Activated naive CD8-positive, alpha-beta T cell treated with anti-CD3 and anti-CD28 coated beads for 36 hours (primary cell): ENCODE results near the gene RASGRP3. TPM values are rescaled to one million over a fixed set of nuclear protein-coding genes. Genes with fewer than 3 reads are reported as not detected.
A peak's percentile ranks its signal among the peaks of the same experiment; 100 is the strongest.

Experiments
- DNase-seq: peaks from one replicate; pipeline ENCODE4 v3.0.0; 2021
- H3K27ac Mint-ChIP-seq: one replicate; pipeline ENCODE4 v1.8.0; 2022; ENCODE audit warnings: mild to moderate bottlenecking, moderate library complexity, mixed read lengths
- H3K27me3 Mint-ChIP-seq: one replicate; pipeline ENCODE4 v1.8.0; 2022; ENCODE audit warnings: mild to moderate bottlenecking, mixed read lengths
- H3K36me3 Mint-ChIP-seq: one replicate; pipeline ENCODE4 v1.8.0; 2021; ENCODE audit warnings: mild to moderate bottlenecking, mixed read lengths
- H3K4me1 Mint-ChIP-seq: one replicate; pipeline ENCODE4 v1.8.0; 2021; ENCODE audit warnings: mixed read lengths
- H3K4me3 Mint-ChIP-seq: one replicate; pipeline ENCODE4 v1.8.0; 2022; ENCODE audit warnings: mild to moderate bottlenecking, moderate library complexity, mixed read lengths
- H3K9me3 Mint-ChIP-seq: one replicate; pipeline ENCODE4 v1.8.0; 2022; ENCODE audit warnings: mixed read lengths
- total RNA-seq, 2 experiments: library from RNA; stranded (reverse); gene quantifications; one replicate each; pipeline ENCODE4 v1.2.3, GENCODE V29; 2021

Gene RASGRP3
- total RNA-seq, 2 experiments from 2014 or later: 5.5 to 5.8 TPM

DNA sequence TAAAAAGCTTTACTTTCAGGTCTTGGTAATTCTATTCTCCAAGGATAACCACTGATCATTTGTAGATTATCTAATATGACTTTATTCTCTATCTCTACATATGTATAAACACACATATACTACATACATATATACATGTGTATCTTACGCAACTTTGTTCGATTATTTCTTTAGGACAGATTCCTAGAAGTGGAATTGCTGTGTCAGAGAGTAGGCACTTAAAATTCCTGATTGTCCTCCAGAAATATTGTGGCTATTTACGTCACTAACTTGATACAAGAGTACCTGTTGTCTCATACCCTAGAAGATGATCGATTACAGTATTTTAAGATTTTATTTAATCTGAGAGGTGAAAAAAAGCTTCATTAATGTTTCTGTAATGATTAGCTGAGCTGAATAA lies 64.8 kb downstream of the RASGRP3 start:
- no peaks in the 10 kb centered on the region for H3K9me3 Mint-ChIP-seq
- peaks cover 6% of the 10 kb centered on the region for H3K36me3 Mint-ChIP-seq
- no peak for DNase-seq
- H3K27me3 Mint-ChIP-seq: no peaks in the 10 kb centered on the region
- no peak overlapping the region for H3K4me3 Mint-ChIP-seq
- no peaks in the 10 kb centered on the region for H3K4me1 Mint-ChIP-seq
- no peak overlapping the region for H3K27ac Mint-ChIP-seq

DNA sequence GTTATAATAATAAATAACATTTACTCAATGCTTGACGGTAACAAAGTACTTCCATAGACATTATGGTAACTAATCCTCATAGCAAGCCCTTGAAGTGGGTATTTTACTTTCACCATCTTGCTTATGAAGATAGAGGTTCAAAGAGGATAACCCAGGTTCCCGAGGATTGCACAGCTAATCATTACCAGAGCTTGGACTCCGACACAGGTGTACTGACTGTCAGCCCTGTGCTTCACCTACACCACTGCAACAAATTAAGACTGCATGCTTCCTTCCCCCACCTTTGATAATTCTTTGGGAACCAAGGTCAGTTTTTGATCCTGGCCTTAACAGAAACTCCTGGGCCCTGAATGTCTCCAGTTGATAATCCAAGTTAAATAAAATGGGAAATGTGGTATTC lies 73.8 kb downstream of the RASGRP3 start:
- no peak for DNase-seq

DNA sequence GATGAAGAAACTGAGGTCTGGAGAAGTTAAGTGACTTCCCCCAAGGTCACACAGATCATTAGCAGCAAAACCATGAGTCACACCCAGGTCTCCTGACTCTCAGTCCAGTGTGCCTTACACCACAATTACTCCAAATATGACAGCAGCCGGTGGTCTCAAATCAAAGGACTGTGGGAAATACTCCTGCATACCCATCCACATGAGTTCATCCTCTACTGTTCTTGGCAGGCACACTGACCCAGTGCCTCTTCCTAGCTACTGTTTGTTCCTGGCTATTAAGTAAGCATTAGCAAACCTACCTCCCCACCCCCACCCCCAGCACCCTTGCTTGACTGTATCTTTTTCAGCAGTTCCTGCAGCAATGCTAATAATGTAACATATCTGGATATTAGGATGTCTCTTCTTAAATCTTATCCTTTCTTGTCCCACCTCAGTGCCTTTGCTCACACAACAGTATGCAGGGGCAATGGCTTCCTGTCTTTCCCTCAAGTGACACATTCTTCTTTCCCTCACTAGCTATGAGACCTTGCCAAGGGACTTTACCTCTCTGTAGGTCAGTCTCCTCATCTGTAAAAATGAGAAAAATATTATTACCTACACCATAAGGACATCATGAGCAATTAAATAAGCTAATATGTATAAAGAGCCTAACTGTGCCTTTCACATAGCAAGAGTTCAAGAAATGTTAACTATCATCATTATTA lies 76.5 kb downstream of the RASGRP3 start:
- peaks cover 16% of the 10 kb centered on the region for H3K36me3 Mint-ChIP-seq
- no peak for DNase-seq
- H3K4me1 Mint-ChIP-seq: peaks cover 6% of the 10 kb centered on the region
- peaks cover 1% of the 10 kb centered on the region for H3K9me3 Mint-ChIP-seq
- no peak overlapping the region for H3K4me3 Mint-ChIP-seq
- no peaks in the 10 kb centered on the region for H3K27me3 Mint-ChIP-seq
- H3K27ac Mint-ChIP-seq: no peak overlapping the region

More for the DNA sequence above, 73.8 kb downstream of the RASGRP3 start:
- Mint-ChIP-seq H3K36me3 (peaks cover 16% of the 10 kb centered on the region), H3K9me3 (peaks cover 1% of the 10 kb centered on the region), H3K27ac (no peak overlapping the region), H3K4me3 (no peak overlapping the region), H3K4me1 (peaks cover 6% of the 10 kb centered on the region), H3K27me3 (no peaks in the 10 kb centered on the region)

DNA sequence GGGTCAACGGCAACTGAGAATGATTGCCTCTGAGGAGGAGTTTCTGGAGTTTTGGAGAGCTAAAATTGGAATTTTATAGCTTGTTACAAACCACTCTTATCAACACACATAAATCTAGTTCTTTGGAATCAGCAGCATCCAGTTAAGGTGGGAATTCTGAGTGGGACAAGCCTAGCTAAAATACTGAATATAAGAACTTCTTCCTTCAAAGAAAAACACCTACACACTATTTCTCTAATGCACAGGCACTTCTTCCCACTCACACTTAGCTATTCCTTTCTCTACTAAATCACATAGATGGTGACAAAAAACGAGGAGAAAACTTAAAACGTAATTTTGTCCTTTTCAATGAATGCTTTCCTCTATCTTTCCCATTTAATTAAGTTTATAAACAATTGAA lies 79.2 kb downstream of the RASGRP3 start:
- peaks cover 15% of the 10 kb centered on the region for H3K36me3 Mint-ChIP-seq
- H3K4me1 Mint-ChIP-seq: peaks cover 6% of the 10 kb centered on the region
- no peak overlapping the region for H3K27ac Mint-ChIP-seq
- DNase-seq: no peak
- H3K9me3 Mint-ChIP-seq: peaks cover 1% of the 10 kb centered on the region
- no peaks in the 10 kb centered on the region for H3K27me3 Mint-ChIP-seq
- H3K4me3 Mint-ChIP-seq: no peak overlapping the region

DNA sequence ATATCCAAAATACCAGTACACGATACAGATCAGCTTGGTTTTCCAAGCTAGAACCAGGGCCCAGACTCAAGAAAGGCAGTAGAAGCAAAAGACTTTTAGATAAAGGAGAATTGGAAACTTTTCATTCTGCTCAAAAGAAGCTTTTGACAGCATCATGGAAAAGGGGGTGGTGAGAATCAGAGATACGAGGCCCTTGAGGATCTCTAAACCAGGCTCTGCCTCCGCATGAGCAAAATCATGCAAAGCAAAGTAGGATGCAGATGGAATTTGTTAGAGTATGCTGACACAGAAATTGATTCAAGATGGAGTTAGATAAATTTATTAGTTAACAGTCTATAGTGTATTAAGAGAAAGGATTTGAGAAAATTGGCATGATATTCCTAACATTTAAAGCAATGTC lies 82.9 kb downstream of the RASGRP3 start:
- Mint-ChIP-seq H3K27ac (no peak overlapping the region), H3K4me1 (peaks cover 6% of the 10 kb centered on the region), H3K36me3 (peaks cover 19% of the 10 kb centered on the region), H3K9me3 (no peaks in the 10 kb centered on the region), H3K27me3 (no peaks in the 10 kb centered on the region), H3K4me3 (no peak overlapping the region)
- no peak for DNase-seq

DNA sequence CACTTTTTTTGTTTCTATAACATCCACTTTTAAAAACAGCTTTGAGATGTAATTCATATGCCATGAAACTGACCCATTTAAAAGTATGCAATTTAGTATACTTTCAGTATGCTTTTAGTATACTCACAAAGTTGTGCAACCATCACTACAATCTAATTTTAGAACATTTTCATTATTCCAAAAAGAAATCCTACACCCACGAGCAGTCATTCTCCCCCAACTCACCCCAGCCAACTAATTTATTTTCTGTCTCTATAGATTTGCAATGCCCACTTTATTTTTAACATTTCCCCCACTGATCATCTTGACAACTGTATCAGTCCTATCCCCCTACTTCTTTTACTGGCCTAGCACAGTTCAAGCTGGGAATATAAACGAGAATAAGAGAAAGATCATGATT lies 83.6 kb downstream of the RASGRP3 start:
- Mint-ChIP-seq H3K9me3 (no peaks in the 10 kb centered on the region), H3K4me3 (no peak overlapping the region), H3K4me1 (peaks cover 1% of the 10 kb centered on the region), H3K36me3 (peaks cover 13% of the 10 kb centered on the region), H3K27me3 (no peaks in the 10 kb centered on the region), H3K27ac (no peak overlapping the region)
- DNase-seq: no peak

DNA sequence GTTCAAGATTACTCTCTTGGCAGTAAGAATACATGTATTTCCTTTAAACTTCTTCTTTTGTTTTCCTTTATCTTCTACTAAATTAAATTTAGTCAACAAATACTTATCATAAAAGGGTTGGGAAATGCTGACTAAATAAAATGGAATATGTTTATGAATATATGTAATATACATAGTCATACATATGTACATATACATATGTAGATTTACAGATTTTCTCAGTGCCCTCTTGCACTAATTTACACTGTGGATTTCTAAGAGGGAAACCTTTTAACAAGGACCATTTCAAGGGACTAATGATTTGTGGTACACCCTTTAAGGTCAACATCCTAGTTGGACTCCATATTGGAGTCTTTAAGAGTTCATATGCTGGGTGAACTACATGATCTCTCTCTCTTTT lies 85.4 kb downstream of the RASGRP3 start:
- Mint-ChIP-seq H3K4me3 (no peak overlapping the region), H3K27ac (no peak overlapping the region), H3K9me3 (no peaks in the 10 kb centered on the region), H3K4me1 (no peaks in the 10 kb centered on the region), H3K36me3 (peaks cover 18% of the 10 kb centered on the region), H3K27me3 (no peaks in the 10 kb centered on the region)
- DNase-seq: no peak

DNA sequence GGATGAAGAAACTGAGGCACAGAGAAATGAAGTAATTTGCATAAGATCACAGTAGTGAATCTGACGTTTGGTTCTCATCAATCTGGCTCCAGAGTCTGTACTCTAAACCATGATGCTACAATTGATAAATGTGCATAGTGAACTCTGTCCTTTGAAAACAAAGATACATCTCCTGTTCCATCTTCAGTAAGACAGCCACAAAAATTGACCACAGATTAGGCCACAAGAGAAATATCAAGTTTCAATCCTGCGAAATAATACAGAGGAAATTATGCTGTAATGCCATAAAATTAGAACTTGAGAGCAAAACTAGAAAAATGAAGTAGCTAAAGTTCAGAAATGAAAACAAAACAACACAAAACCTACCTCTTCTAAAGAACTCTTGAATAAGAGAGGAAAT lies 94.2 kb downstream of the RASGRP3 start:
- Mint-ChIP-seq H3K36me3 (peaks cover 2% of the 10 kb centered on the region), H3K27me3 (no peaks in the 10 kb centered on the region), H3K4me1 (peaks cover 6% of the 10 kb centered on the region), H3K9me3 (no peaks in the 10 kb centered on the region), H3K27ac (no peak overlapping the region), H3K4me3 (no peak overlapping the region)
- no peak for DNase-seq

DNA sequence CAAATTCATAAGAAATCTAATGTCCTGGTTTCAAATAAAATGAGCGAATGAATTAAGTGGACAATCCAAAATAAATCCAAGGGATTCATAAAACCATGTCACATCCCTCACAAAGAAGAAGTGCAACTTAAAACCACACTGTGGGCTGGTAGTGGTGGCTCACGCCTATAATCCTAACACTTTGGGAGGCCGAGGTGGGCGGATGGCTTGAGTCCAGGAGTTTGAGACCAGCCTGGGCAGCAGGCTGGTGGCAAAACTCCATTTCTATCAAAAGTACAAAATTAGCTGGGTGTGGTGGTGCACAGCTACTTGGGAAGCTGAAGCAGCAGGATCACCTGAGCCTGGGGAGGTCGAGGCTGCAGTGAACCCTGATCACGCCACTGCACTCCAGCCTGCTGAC lies 97.2 kb downstream of the RASGRP3 start:
- Mint-ChIP-seq H3K4me3 (no peak overlapping the region), H3K9me3 (no peaks in the 10 kb centered on the region), H3K36me3 (no peaks in the 10 kb centered on the region), H3K27me3 (no peaks in the 10 kb centered on the region), H3K27ac (no peak overlapping the region), H3K4me1 (peaks cover 6% of the 10 kb centered on the region)
- no peak for DNase-seq

DNA sequence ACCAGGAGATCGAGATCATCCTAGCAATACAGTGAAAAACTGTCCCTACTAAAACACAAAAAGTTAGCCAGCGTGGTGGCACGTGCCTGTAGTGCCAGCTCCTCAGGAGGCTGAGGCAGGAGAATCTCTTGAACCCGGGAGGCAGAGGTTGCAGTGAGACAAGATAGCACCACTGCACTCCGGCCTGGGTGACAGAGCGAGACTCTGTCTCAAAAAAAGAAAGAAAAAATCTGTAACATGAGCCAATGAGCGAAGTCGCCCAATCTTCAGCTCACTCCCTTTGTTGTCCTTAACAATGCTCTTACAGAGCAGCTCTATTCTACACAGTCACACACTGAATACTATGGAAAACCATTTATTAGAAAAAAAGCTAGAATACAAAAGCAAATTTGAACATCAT lies 100.6 kb downstream of the RASGRP3 start:
- H3K27me3 Mint-ChIP-seq: no peaks in the 10 kb centered on the region
- H3K27ac Mint-ChIP-seq: no peak overlapping the region
- H3K4me1 Mint-ChIP-seq: peaks cover 8% of the 10 kb centered on the region
- H3K4me3 Mint-ChIP-seq: no peak overlapping the region
- no peak for DNase-seq
- H3K9me3 Mint-ChIP-seq: no peaks in the 10 kb centered on the region
- H3K36me3 Mint-ChIP-seq: peaks cover 1% of the 10 kb centered on the region

DNA sequence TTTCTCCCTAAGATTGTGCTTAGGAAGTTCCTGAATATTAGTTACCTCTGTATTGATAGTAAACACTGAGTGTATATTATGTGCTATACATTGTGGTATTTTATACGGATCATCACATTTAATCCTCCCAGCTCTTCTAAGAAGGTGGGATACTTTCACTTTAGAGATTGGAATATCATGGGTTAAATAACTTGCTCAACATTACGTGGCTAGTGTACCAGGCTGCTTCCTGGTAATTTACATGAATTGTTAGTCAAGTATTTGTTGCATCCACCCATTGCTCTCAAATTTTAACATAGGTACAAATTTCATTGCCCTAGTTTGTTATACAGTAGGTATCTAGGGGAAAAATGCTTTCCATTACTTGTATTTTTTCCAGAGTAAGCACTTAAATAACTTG lies 101.2 kb downstream of the RASGRP3 start:
- Mint-ChIP-seq H3K9me3 (no peaks in the 10 kb centered on the region), H3K27me3 (no peaks in the 10 kb centered on the region), H3K4me1 (peaks cover 10% of the 10 kb centered on the region), H3K4me3 (no peak overlapping the region), H3K36me3 (peaks cover 5% of the 10 kb centered on the region), H3K27ac (no peak overlapping the region)
- no peak for DNase-seq

DNA sequence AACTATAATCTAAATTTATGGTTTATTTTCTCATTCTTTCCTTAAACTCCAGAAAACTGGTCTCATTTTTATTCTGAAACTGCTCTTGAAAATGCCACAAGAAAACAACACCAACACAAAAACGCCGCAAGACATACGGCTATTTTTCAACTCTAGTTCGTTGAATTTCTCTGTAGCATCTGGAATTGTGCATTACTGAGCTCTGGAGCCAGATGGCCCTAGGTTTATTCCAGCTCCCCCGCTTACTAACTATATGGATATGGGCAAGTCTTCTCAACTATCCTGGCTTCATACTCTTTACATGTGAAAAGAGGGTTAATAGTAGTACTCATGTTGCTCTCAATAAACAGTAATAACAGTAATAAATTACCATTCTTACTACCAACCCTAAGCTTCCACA lies 102.8 kb downstream of the RASGRP3 start:
- Mint-ChIP-seq H3K36me3 (peaks cover 7% of the 10 kb centered on the region), H3K4me3 (no peak overlapping the region), H3K4me1 (peaks cover 12% of the 10 kb centered on the region), H3K9me3 (no peaks in the 10 kb centered on the region), H3K27ac (peak overlapping the region; percentile 2), H3K27me3 (no peaks in the 10 kb centered on the region)
- DNase-seq: no peak

DNA sequence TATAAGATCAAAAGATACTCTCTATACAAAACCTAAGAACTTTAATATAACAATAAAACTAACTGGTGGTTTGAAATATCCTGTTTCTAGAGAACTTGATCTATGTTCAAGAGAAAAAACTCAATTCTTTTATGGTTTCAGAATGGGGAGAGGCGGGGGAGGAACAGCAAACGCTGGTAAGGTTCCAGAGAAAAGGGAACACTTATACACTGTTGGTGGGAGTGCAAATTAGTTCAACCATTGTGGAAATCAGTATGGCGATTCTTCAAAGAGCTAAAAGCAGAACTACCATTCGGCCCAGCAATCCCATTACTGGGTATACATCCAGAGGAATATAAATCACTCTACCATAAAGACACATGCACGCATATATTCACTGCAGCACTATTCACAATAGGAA lies 105.4 kb downstream of the RASGRP3 start:
- no peak overlapping the region for H3K4me3 Mint-ChIP-seq
- no peak overlapping the region for H3K27ac Mint-ChIP-seq
- DNase-seq: no peak
- H3K36me3 Mint-ChIP-seq: peaks cover 15% of the 10 kb centered on the region
- peaks cover 12% of the 10 kb centered on the region for H3K4me1 Mint-ChIP-seq
- H3K27me3 Mint-ChIP-seq: no peaks in the 10 kb centered on the region
- no peaks in the 10 kb centered on the region for H3K9me3 Mint-ChIP-seq

DNA sequence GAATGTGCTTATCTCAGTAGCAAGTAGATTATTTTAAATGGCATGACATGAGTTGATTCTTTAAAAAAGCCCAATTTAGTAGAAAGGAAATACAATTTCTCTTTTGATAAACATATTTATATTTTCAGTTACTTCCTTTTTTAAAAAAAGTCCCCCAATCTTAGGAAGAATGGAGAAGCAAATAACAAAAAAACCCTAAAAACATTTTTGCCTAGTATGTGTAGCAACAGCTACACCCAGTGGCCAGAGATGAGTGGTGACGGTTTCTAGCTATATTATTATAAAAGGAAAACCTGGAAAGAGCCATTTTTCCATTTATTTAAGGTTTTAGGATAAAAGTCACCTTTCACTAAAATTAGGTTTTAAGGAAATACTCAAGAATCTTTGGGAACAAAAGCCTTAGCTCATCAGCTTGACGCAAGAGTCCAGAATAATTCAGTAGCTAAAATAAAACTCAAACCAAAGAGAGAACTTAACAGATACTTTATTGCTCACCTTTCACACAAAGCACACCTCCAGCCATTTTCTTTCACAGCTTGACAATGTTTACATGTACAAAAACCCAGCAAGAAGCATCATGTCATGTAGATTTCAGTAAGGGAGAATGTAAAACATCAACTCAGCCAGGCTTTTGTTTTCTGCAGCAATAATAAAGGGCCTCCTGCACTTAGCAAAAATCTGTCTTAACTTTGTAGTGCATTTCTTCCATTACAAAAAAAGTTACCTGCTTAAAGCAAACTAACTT lies 106.9 kb downstream of the RASGRP3 start:
- DNase-seq: peak; percentile 10
- Mint-ChIP-seq H3K4me3 (no peak overlapping the region), H3K9me3 (no peaks in the 10 kb centered on the region), H3K36me3 (peaks cover 16% of the 10 kb centered on the region), H3K27me3 (no peaks in the 10 kb centered on the region), H3K4me1 (peaks cover 12% of the 10 kb centered on the region), H3K27ac (no peak overlapping the region)

DNA sequence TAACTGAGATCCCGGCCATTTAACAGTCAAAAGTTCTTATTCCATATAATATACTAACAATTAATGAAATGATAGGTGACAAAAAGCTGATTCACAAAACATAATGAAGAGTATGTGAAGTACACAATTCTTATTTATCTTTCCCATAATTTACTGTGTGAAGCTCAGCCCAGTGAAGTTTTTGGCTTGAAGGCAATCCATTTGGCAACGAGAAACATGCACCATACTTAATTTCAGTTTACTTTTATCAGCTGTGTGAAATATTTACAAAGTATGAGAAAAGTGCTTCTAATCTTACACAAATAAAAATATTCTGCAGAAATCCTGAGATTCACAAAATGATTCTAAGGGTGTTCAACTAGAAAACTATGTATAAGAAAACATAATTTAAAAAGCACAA lies 110.3 kb downstream of the RASGRP3 start:
- Mint-ChIP-seq H3K9me3 (no peaks in the 10 kb centered on the region), H3K4me3 (no peak overlapping the region), H3K27me3 (no peaks in the 10 kb centered on the region), H3K36me3 (peaks cover 17% of the 10 kb centered on the region), H3K4me1 (peaks cover 7% of the 10 kb centered on the region), H3K27ac (no peak overlapping the region)
- DNase-seq: no peak

DNA sequence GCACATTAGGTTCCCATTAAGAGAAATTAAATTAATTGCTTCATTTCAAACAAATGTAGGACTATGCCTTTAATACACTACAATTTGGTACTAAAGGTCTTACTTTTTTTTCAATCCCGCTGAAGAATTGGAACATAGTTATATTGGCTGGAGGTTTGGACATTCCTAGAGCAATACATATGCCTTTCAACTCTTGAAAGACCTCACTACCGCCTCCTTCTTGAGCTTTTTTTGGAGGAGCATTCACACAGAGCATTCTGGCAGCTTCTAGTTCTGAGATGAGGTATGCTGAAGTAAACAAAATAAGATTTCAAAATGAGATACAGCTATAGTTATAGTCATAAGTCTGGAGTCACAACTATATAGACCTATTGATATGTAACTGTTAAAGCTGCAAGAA lies 111.8 kb downstream of the RASGRP3 start:
- Mint-ChIP-seq H3K36me3 (peaks cover 19% of the 10 kb centered on the region), H3K4me3 (no peak overlapping the region), H3K4me1 (peaks cover 8% of the 10 kb centered on the region), H3K9me3 (no peaks in the 10 kb centered on the region), H3K27ac (no peak overlapping the region), H3K27me3 (no peaks in the 10 kb centered on the region)
- no peak for DNase-seq
